OCI-LY1 (cell line): ENCODE measurements around the gene NOP16.

Experiments
- EZH2 ChIP-seq: fragments of 200-600 bp; sonication (generic), shearing (Covaris generic); IDR thresholded peaks from 2 replicates; pipeline ENCODE4 v1.8.0; 2017; ENCODE audit warnings: borderline replicate concordance, mixed run types, mild to moderate bottlenecking, antibody characterized with exemption, low read length, moderate library complexity, mixed read lengths
- TF ChIP-seq, protein P1 (sequence below): fragments of 200-600 bp; sonication (generic), shearing (Covaris generic); IDR thresholded peaks from 2 replicates; pipeline ENCODE4 v1.5.1; 2017; ENCODE audit warnings: mild to moderate bottlenecking, antibody characterized with exemption, low read length, moderate library complexity, mixed read lengths

DNA sequence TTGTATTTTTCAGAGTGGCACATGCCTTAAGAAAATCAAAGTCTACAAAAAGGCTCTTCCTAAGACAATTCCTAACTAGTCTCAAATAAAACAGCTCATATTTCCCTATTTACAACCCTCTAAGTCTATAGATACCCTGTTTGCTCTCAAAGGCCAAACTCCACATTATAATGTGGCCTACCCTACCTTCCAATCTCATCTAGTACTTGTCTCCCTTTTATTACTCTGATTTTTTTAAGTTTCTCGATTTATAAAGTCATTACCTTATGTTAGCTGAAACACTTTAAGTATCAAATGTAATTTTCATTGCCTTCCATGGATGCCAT, 46.3 kb downstream of the NOP16 start:
- no peak for TF ChIP-seq EZH2
- TF ChIP-seq, protein P1, sequence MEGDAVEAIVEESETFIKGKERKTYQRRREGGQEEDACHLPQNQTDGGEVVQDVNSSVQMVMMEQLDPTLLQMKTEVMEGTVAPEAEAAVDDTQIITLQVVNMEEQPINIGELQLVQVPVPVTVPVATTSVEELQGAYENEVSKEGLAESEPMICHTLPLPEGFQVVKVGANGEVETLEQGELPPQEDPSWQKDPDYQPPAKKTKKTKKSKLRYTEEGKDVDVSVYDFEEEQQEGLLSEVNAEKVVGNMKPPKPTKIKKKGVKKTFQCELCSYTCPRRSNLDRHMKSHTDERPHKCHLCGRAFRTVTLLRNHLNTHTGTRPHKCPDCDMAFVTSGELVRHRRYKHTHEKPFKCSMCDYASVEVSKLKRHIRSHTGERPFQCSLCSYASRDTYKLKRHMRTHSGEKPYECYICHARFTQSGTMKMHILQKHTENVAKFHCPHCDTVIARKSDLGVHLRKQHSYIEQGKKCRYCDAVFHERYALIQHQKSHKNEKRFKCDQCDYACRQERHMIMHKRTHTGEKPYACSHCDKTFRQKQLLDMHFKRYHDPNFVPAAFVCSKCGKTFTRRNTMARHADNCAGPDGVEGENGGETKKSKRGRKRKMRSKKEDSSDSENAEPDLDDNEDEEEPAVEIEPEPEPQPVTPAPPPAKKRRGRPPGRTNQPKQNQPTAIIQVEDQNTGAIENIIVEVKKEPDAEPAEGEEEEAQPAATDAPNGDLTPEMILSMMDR: no peak
